Mucosa of gallbladder (tissue), 1 donor: ENCODE results near the gene CCDC71L. TPM values are rescaled to one million over a fixed set of nuclear protein-coding genes. Genes with fewer than 3 reads are reported as not detected.
A peak's percentile ranks its signal among the peaks of the same experiment; 100 is the strongest.
"Not testable (repeated sequence)": the region's sequence is repeated elsewhere in the genome, so short reads cannot be mapped to it uniquely, and the experiment has no call there.

Experiments
- DNase-seq: peaks from one replicate; pipeline ENCODE4 v3.0.0-alpha.2; 2020; ENCODE audit warnings: low spot score
- total RNA-seq: library from RNA; stranded (reverse); gene quantifications from one replicate; pipeline ENCODE4 v1.2.1, GENCODE V29; 2021
- donor health status: DM: no; HTN: no; CAD: no.

Gene CCDC71L
- 20.4 TPM for total RNA-seq

DNA sequence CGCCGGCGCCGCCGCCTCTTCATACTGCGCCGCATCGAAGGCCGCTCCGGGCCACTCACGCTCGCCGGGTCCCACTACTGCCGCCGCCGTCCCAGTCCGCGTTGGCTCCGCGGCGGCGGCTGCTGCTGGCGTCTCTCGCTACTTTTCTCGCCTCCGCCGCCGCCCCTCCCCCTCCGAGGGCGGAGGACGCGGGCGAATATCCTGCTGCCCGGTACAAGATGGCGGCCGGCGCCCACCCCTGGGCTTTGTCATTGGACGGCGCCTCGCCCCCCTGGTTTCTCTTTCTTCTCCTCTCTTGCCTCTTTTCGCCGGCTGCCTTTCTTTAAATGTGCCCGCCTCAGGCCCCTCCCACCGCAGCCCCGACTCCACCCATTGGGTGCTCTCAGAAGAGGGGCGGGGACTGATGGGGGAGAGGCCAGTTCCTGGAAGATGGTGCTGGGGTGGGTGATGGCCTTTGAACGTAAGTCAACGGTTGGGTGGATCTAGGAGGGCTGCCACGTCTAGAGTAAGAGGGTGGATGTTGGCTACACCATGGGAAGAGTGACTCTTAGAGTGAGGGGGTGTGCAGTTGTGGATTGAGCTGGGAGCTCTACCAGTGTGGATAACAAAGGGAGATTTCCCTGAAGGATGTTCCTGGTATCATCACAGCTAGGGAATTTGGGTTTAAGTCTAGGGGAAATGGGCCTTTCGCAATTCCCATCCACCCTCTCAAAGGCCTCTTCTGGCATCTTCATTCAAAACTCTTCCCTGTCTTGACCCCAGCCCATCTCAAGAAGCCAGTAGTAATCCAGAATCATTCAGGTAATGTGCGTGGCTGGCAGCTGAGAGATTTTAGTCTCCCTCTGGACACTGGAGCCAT, at the start of gene CCDC71L:
TSS of gene CCDC71L (minus strand) at position 297 of the 859 bp plus-strand sequence. CDS start at position 35, 262 bp downstream.
- peak; percentile 95 for DNase-seq

DNA sequence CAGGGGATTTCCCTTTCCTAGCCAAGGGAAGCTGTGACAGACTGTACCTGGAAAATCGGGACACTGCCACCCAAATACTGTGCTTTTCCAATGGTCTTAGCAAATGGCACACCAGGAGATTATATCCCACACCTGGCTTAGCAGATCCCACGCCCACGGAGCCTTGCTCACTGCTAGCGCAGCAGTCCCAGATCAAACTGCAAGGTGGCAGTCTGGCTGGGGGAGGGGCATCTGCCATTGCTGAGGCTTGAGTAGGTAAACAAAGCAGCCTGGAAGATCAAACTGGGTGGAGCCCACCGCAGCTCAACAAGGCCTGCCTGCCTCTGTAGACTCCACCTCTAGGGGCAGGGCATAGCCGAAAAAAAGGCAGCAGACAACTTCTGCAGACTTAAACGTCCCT, 48.6 kb upstream of the CCDC71L start:
- not testable (repeated sequence) for DNase-seq

DNA sequence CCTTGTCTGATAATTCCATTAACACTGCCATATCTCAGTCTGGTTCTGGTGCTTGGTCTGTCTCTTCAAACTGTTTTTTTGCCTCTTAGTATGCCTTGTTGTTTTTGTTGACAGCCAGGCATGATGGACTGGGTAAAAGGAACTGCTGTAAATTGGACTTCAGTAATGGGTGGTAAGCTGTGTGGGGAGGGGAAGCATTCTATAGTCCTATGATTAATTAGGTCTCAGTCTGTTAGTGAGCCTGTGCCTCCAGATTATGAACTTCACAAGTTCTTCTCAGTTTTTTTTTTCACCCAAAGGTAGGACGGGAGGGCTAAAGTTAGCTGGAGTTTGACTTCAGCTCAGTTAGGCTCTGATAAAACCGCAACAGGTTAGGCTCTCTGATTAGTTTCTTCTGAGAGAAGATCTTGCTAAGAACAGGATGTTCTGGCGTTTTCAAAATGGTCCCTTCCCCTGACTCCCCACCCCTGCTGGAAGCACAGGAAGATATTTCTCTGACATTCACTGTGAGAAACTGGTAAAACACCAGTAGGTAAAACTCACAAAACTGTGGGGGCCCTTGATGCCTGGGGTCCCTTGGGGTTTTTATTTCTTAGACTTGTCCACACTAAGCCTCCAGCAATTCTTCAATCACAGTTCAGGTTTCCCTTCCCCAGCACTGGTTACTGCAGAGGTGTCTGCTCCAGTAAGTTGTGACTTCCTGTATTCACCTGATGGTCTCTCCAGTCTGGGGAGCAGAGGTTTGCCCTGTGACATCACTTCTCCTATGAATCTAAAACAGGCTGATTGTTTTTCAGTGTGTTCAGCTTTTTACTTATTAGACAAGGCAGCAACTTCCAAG, 43.3 kb upstream of the CCDC71L start:
- DNase-seq: no peak

DNA sequence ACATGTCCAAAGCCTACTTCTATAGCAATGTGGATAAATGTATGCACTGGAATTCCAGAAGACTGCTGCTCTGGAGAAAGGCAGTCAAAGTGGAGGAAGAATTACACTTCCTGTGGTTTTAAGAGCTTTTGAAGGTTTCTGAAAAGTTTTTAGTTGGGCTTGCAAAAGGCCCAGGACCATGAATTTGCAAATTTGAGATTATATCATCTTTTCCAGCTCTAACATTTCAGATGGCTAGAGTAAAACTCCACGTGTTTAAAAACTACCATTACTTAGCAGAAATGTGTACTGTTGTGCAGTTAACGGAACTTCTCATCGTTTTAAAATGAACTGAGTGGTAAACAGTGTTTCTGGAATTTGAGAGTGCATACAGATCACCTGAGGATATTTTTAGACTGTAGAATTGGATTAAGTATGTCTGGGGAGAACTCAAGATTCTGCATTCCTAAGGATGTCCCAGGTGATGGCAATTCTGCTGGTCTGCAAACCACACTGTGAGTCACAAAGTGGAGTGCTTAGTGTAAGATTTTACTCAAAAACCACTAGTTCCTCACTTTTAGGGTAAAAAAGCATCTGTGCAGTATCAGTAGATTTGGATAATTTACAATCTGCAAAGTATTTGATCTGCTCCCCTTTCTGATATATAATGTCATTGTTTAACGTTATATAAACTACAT, 32.9 kb upstream of the CCDC71L start:
- DNase-seq: no peak

DNA sequence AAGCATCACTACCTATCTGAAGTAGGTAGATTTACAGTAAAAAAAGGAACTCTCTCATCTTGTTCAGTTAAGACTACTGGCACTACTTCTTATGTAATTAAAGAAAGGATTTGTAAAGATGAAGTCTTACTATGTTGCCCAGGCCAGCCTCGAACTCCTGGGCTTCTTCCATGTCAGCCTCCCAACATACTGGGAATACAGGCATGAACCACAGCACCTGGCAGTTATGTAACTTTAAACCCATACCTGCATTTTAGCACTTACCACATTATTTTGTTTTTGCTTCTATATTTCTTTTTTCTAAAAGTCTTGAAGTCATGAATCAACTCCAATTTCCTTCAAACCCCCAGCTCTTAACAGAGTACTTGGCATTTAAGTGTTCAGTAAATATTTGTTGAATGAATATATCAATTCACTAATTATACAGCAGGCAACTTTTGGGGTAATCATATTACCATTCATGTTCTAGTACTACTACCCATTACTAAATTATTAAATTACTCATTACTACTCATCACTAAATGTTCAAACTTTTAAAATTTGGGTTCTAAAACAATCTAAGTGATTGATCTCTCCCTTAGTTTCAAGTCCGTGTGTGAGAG, 31.6 kb upstream of the CCDC71L start:
- no peak for DNase-seq

DNA sequence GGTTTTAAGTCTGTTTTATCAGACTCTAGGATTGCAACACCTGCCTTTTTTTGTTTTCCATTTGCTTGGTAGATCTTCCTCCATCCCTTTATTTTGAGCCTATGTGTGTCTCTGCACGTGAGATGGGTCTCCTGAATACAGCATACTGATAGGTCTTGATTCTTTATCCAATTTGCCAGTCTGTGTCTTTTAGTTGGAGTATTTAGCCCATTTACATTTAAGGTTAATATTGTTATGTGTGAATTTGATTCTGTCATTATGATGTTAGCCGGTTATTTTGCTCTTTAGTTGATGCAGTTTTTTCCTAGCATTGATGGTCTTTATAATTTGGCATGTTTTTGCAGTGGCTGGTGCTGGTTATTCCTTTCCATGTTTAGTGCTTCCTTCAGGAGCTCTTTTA, 27.2 kb upstream of the CCDC71L start:
- not testable (repeated sequence) for DNase-seq

DNA sequence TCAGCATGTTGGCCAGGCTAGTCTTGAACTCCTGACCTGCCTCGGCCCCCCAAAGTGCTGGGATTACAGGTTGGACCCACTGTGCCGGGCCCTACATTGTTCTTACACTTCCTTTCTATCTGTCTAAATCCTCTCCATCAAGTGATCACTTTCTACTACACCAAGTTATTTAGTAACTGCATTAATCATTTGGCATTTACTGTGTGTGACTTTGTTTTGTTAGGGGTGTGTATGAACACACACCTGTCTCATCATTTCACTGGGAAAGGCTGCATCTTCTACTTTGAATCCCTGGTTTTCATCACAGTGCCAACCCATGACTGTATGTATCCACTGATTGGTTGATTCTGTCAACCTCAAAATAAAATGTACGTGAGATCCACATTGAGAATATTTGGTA, 23.0 kb upstream of the CCDC71L start:
- DNase-seq: no peak

DNA sequence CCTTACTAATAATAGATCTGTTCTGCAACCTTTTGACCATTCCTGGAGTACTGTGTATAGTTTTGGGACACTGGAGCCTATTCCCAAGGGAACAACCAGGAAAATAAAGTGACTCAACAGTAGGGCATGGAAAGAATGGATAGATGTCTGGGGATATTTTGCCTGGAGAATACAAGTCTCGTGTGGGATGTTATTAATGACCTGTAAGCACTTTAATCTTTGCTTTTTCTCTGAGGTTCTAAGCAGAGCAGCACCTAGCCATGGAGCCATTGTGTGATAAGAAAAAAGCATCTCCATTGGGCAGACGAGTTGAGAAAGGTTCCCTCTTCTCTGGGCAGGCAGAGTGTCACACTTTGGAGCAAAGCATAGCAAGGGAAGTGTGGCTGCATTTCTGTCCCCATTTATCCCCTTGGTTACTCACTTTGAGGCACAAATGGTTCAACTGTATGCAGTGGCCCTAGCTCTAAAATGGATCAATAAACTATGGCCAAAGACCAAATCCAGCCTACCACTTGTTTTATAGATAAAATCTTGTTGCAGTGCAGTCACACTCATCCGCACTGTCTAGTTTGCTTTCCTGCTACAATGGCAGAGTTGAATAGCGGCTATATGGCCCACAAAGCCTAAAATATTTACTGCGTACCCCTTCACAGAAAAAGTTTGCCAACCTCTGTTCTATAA, 21.0 kb upstream of the CCDC71L start:
- DNase-seq: no peak

DNA sequence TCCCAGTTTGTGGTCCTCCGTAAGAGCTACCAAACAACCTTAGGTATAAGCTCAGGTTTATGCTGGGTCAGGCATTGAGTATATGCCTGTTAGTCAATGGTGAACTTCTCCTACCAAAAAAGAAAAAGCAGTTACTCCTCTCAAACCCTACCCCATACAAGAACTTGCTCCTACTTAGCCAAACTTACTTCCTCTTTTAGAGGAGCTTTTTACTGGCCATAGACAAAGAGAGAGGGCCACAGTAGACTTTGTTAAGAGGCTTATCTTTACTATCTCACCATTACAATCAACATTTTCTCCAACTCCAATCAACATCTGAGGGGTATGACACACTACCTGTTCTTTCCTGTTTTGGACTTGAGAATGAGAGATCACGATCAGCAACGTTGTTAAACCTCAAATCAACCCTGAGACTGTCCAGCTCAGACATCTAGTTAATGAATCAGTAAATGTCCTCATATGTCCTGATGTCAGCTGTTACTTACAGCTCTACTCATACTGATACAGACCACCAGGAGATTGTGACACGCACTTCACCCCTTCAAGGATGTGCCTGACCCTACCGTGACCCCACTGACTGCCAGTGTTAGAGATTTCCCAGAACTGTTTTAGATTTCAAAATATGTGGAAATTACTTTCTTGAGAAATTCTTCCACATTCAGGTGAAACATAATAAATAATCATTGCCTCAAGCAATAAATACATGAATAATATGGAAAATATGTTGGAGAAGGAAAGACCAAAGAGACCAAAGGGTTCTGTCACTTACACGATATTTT, 18.4 kb upstream of the CCDC71L start:
- DNase-seq: no peak

DNA sequence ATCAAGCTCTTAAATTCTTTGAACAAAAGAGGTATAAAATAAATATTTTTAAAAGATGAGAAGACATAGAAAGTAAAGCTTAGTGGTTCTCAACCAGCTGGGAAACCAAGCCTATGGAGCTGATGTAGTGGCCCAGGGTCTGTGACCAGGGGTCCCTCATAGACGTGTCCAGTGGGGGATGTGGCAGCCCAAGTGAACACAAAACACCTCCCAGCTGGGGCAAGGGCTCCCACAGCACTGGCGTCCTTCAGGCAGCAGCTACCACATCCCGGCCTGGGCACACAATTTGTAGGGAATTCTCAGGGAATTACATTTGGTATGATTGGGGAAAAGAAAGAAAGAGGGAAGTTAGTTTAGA, 17.8 kb upstream of the CCDC71L start:
- DNase-seq: no peak

DNA sequence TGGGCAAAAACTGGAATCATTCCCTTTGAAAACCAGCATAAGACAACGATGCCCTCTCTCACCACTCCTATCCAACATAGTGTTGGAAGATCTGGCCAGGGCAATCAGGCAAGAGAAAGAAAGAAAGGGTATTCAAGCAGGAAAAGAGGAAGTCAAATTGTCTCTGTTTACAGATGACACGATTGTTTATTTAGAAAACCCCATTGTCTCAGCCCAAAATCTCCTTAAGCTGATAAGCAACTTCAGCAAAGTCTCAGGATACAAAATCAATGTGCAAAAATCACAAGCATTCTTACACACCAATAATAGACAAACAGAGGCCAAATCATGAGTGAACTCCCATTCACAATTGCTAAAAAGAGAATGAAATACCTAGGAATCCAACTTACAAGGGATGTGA, 15.5 kb upstream of the CCDC71L start:
- not testable (repeated sequence) for DNase-seq

DNA sequence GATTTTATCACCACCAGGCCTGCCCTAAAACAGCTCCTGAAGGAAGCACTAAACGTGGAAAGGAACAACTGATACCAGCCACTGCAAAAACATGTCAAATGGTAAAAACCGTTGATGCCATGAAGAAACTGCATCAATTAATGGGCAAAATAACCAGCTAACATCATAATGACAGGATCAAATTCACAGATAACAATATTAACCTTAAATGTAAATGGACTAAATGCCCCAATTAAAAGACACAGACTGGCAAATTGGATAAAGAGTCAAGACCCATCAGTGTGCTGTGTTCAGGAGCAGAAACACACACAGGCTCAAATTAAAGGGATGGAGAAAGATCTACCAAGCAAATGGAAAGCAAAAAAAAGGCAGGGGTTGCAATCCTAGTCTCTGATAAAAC, 12.7 kb upstream of the CCDC71L start:
- DNase-seq: not testable (repeated sequence)

DNA sequence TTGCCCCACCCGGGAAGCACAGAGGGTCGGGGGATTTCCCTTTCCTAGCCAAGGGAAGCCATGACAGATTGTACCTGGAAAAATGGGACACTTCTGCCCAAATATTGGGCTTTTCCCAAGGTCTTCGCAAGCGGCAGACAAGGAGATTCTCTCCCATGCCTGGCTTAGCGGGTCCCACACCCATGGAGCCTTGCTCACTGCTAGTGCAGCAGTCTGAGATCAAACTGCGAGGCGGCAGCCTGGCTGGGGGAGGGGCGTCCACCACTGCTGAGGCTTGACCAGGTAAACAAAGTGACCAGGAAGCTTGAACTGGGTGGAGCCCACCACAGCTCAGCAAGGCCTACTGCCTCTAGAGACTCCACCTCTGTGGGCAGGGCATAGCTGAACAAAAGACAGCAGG, 11.0 kb upstream of the CCDC71L start:
- not testable (repeated sequence) for DNase-seq

DNA sequence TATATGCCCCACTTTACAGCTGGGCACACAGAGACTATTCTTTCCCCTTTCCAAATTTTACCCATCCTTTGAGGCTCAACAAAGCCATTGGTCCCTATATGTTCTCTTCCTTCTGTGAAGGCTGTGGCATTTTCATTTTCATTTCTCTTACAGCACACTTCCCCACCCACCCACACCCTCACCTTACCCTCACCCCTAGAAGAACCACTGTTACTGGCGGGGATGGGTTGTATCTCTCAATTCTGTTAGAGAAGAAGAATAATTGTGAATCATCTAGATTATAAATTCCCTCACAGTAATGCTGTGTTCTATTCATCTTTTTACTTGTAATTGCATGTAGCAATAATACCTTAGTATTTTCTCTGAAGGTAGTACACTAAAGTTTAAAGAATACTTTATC, 10.2 kb upstream of the CCDC71L start:
- DNase-seq: no peak

DNA sequence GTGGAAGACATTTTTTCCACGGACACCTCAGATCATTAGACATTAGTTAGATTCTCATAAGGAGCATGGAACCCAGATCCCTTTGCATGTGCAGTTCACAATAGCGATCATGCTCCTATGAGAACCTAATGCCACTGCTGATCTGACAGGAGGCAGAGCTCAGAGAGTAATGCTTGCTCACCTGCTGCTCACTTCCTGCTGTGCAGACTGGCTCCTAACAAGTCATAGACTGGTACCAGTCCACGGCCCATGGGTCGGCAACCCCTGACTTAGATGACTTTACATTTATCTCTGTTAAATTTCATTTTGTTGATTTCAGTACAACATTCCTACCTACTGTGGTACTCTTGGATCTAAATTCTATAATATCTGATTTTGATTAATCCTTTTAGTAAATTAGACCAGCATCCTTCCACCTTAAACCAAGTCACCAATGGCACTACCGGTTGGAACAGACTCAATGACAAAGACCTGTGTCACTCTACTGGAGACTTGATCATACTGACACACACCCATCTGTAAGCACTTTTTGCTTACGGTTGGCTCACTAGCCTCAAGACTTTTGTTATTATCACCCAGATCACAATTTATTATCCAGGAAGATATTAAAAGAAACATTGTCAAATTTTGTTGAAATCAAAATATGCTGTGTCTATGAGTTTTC, 8.0 kb upstream of the CCDC71L start:
- no peak for DNase-seq

DNA sequence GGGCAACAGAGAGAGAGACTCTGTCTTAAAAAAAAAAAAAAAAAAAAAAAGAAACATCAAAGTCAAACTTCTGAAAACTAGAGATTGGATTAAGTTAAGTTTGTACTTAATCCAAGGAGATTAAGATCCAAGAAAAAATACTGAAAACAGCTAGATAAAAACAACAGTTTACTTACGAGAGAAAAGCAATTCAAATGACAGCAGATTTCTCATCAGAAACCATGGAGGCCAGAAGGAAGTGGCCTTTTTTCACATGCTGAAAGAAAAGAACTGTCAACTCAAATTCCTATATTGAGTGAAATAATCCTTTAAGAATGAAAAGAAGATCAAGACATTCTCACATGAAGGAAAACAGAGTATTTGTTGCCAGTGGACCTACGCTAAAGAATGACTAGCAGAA, 5.4 kb upstream of the CCDC71L start:
- no peak for DNase-seq

DNA sequence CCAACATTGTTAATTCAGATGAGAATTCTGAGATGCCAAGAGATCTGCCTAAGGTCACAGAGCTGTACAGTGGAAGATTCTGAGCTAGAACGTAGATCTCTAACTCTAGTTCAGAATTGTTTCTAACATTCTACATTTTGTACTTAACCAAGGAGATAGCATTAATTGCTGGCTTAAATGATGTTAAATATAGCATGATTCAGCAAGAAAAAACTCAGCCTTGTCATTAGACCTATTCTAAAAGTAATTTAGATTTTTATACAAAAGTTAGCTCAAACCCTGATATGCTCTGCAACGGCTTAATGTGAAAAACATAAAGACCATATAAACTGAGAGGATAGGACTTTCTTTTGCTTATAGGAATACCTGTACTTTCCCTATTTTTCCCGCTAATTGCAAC, 3.4 kb upstream of the CCDC71L start:
- no peak for DNase-seq

DNA sequence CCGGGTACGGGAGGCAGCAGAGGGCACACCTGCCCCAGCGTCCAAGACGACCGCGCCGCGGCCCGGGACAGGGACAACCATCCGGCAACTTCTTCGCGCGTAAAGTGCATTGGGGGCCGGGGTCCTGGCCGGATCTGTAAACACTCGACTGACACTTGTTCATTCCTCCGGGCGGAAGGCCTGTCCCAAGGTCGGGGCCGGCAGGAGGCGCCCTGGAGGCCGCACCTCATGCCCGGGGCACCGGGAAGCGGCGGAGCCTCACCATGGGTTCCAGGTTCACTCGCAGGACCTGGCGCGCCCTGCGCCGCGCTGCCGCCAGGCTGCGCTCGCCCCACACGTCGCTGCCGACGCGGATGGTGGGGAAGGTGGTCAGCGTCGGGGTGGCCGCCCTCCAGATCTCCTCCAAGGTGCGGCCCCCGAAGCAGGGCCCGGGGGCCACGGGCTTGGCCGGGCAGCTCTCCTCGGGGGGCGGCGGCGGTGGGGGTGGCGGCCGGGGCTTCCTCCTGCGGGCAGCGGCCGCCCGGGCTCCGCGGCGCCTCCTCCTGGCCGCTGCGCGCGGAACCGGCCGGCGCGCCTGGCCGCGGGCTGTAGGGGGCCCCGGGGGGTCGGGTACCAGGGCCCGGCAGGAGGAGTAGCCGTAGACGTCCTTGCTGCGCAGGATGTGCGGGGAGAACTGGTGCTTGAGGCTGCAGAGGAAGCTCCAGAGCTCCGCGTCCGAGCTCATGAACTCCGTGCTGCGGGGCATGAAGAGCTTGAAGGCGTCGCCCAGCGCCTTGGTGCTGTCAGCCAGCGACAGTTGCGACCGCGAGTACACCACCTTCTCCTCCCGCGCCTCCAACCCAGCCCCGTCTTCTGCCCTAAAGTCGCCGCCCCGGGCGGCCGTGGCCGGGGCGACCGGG, 746 bp downstream of the CCDC71L start:
- peak; percentile 76 for DNase-seq
